Lower leg skin (tissue), 4 donors: ENCODE results near the gene IDH3B. TPM values are rescaled to one million over a fixed set of nuclear protein-coding genes. Genes with fewer than 3 reads are reported as not detected.

ENCODE experiments used
- DNase-seq, 2 donors: peaks; one replicate each; pipeline ENCODE4 v3.0.0-alpha.2; 2019; ENCODE audit warnings: low spot score in 2 of 2
- H3K4me3 ChIP-seq: fragments of 200-600 bp; sonication (generic); 2 replicates; pipeline ENCODE4 v1.5.1; 2017; ENCODE audit warnings: mild to moderate bottlenecking, low read depth; ENCODE audit not compliant: poor library complexity, severe bottlenecking
- POLR2A ChIP-seq, 2 donors: fragments of 450-650 bp; IDR thresholded peaks; one replicate each; pipeline ENCODE4 v1.6.1; 2016 to 2017; ENCODE audit warnings: antibody characterized with exemption in 2 of 2, mild to moderate bottlenecking in 1 of 2, moderate library complexity in 1 of 2
- WGBS, 2 donors: methylation state at CpG; one replicate each; pipeline ENCODE4 v1.1.5; 2018; 5-methylcytosine and 5-hydroxymethylcytosine counted together
- intact Hi-C: fragments of 100-400 bp; cut with DNase I; formaldehyde crosslinking; loops from one replicate; pipeline ENCODE4 v1.15.0; 2023; ENCODE audit warnings: low total_unique reads
- total RNA-seq, 4 donors: library from RNA; depleted of rRNA; stranded (reverse); fragments of >200 nt; gene quantifications; one replicate each; pipeline ENCODE4 v1.1.0, GENCODE V29; 2016
- TF ChIP-seq, protein P1 (sequence below), 3 donors: fragments of 450-650 bp; IDR thresholded peaks; one replicate each; pipeline ENCODE4 v1.5.1; 2016; ENCODE audit warnings: antibody characterized with exemption in 3 of 3, mild to moderate bottlenecking in 3 of 3, moderate library complexity in 2 of 3

Gene IDH3B
- total RNA-seq, 4 donors from 2014 or later: 121 to 151 (median 126) TPM

DNA sequence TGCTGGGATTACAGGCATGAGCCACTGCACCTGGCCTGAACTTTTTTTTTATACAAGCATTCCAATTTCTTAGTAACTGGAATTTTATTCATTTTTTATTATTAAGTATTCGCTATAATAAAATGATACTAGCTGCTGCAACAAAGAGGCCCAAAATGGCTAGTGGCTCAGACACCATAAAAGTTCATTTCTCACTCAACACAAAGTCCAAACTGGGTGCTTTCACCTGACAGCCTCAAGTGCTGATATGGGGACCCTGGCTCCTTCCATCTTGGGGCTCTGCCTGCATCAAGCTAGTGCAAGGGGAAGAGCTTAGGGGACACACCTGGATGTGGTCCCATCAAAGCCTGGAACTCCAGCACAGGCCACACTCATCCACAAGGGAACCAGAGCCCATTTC, 23.8 kb downstream of the IDH3B start:
- DNase-seq: no peak
- intact Hi-C loops: no loop called here
- no peak for TF ChIP-seq POLR2A (IDR thresholded peaks at IDR 0.05)
- TF ChIP-seq, protein P1, sequence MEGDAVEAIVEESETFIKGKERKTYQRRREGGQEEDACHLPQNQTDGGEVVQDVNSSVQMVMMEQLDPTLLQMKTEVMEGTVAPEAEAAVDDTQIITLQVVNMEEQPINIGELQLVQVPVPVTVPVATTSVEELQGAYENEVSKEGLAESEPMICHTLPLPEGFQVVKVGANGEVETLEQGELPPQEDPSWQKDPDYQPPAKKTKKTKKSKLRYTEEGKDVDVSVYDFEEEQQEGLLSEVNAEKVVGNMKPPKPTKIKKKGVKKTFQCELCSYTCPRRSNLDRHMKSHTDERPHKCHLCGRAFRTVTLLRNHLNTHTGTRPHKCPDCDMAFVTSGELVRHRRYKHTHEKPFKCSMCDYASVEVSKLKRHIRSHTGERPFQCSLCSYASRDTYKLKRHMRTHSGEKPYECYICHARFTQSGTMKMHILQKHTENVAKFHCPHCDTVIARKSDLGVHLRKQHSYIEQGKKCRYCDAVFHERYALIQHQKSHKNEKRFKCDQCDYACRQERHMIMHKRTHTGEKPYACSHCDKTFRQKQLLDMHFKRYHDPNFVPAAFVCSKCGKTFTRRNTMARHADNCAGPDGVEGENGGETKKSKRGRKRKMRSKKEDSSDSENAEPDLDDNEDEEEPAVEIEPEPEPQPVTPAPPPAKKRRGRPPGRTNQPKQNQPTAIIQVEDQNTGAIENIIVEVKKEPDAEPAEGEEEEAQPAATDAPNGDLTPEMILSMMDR (IDR thresholded peaks at IDR 0.05): no peak
- 50 to 71% methylated on average over 1 of the region's 1 CpG for WGBS, 2 donors
- no peak overlapping the region for H3K4me3 ChIP-seq

DNA sequence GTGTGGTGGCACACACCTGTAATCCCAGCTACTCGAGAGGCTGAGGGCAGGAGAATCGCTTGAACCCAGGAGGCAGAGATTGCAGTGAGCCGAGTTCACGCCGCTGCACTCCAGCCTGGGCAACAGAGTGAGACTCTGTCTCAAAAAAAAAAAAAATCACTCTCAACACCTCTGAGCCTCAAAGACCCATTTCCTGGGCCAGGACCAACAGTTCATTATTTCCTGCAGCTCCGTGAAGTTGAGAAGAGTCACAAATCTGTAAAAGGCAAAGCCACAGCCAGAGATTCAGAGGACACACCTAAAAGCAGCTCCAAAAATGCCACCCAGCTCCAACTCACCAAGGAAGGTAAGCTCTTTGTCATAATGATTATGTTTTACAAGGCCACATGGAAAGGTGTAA, 26.8 kb downstream of the IDH3B start:
- TF ChIP-seq POLR2A (IDR thresholded peaks at IDR 0.05): no peak
- TF ChIP-seq, protein P1 (IDR thresholded peaks at IDR 0.05): no peak
- 81 to 86% methylated on average over 6 of the region's 6 CpGs for WGBS, 2 donors
- no peak for DNase-seq
- no peak overlapping the region for H3K4me3 ChIP-seq
- intact Hi-C loops: no loop called here

GRCh38 chr20:2633381-2633780, 30.6 kb downstream of the IDH3B start:
- DNase-seq: no peak
- H3K4me3 ChIP-seq: no peak overlapping the region
- no peak for TF ChIP-seq POLR2A (IDR thresholded peaks at IDR 0.05)
- TF ChIP-seq, protein P1 (IDR thresholded peaks at IDR 0.05): no peak
- intact Hi-C loops: no loop called here
- WGBS, 2 donors: 23 to 30% methylated on average over 1 of the region's 1 CpG

DNA sequence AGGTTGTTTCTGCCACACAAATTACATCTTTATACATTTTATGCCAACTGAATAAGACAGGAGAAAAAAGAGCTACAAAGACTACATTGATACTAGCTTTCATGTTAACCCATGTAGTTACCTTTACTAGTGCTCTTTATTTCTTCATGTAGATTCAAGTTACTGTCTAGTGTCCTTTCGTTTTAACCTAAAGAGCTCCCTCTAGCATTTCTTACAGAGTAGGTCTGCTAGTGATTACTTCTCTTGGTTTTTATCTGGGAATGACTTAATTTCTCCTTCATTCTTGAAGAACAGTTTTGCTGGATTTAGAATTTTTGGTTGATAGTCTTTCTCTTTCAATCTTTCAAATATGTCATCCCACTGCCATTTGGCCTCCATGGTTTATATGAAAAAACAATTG, 32.8 kb downstream of the IDH3B start:
- 9 to 15% methylated on average over 1 of the region's 1 CpG for WGBS, 2 donors
- intact Hi-C loops: no loop called here
- no peak for DNase-seq

DNA sequence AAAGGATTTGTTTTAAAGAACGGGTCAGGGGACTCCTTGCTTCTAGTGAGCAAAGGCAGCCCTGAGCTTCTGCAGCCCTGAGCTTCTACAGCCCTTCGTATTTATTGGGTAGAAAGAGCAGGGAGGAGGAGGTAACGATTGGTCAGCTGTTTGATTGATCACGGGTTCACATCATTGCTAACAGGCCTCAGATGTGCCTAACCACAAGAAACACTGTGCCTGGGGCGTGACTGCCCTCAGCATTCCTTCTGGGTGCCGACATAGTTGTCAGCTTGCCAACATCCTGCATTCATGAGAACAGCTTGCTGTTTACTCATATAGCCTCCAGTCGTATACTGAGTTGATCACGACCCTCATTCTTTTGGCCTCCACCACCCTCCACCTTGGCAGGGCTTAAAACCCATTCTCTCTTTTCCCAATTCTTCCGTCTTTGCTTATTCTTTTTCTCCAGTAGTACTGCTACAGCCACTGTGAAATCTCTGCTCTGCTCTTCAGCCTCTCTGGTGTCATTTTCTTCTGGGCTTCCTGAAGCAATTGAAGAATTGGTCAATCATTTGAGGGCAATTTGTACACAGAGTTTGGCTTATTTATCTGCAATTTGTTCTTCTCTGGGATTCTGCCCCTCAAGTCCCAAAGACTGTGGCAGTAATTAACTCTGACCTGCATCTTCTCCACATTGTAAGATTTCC, 37.0 kb downstream of the IDH3B start:
- TF ChIP-seq, protein P1 (IDR thresholded peaks at IDR 0.05): no peak
- TF ChIP-seq POLR2A (IDR thresholded peaks at IDR 0.05): no peak
- H3K4me3 ChIP-seq: no peak overlapping the region
- no peak for DNase-seq
- WGBS, 2 donors: 56 to 58% methylated on average over 9 of the region's 9 CpGs
- intact Hi-C loops: no loop called here

More for the DNA sequence above, 32.8 kb downstream of the IDH3B start:
- TF ChIP-seq, protein P1 (IDR thresholded peaks at IDR 0.05): no peak
- no peak for TF ChIP-seq POLR2A (IDR thresholded peaks at IDR 0.05)
- no peak overlapping the region for H3K4me3 ChIP-seq

- 53 to 70% methylated on average over 2 of the region's 2 CpGs for WGBS, 2 donors
- TF ChIP-seq, protein P1 (IDR thresholded peaks at IDR 0.05): no peak
- intact Hi-C loops: no loop called here
- H3K4me3 ChIP-seq: no peak overlapping the region
- DNase-seq: no peak
Measured at GRCh38 chr20:2625062-2625461, 39.0 kb downstream of the IDH3B start.
